GM12878 (cell line): ENCODE data around the gene ZCCHC4. TPM values are rescaled to one million over a fixed set of nuclear protein-coding genes. Genes with fewer than 3 reads are reported as not detected.

Experiments
- ATAC-seq: fragments of 200-7000 bp; cut with Tn5 transposase; 3 replicates; pipeline ENCODE4 v1.9.1; 2020; ENCODE audit warnings: mild to moderate bottlenecking, moderate library complexity
- BruUV-seq: library from RNA; stranded (reverse); fragments of 400-500 nt; replicated peaks from 2 replicates; lab custom pipeline; 2021; lab: Mats Ljungman, UMichigan
- CTCF ChIA-PET: fragments of 300-600 bp; sonication (Branson Sonifier 250); formaldehyde crosslinking; extraction: SDS; loops from one replicate; lab custom pipeline; 2021; ENCODE audit warnings: inconsistent platforms; lab: Yijun Ruan, JAX
- POLR2A ChIA-PET: fragments of 350-600 bp; formaldehyde crosslinking; extraction: SDS; loops from one replicate; lab custom pipeline; 2021; ENCODE audit warnings: inconsistent platforms; lab: Charles Lee
- RAD21 ChIA-PET: fragments of 300-600 bp; sonication (Branson Sonifier 250); formaldehyde crosslinking; loops from one replicate; lab custom pipeline; 2023; ENCODE audit warnings: antibody characterized with exemption; ENCODE audit not compliant: unreplicated experiment; lab: Charles Lee
- SMC1A ChIA-PET: fragments of 300-600 bp; sonication (Branson Sonifier 250); formaldehyde crosslinking; loops from one replicate; lab custom pipeline; 2023; ENCODE audit not compliant: unreplicated experiment, uncharacterized antibody; lab: Charles Lee
- DNase-seq: peaks from one replicate; pipeline ENCODE4 v3.0.0-alpha.2; 2011; ENCODE audit warnings: low read depth, low spot score
- FAIRE-seq: peaks from 3 replicates; lab custom pipeline; 2011; peaks lifted over from hg19 to GRCh38; lab: Jason Lieb, UNC
- H2AFZ ChIP-seq: 2 replicates; pipeline ENCODE4 v1.6.0; 2011; ENCODE audit warnings: low read depth, low read length, control low read depth; ENCODE audit not compliant: control insufficient read depth
- H3K27ac ChIP-seq: 2 replicates; pipeline ENCODE4 v1.5.1; 2011; ENCODE audit warnings: control low read depth; ENCODE audit not compliant: control insufficient read depth, insufficient read depth
- H3K27me3 ChIP-seq, 2 experiments: replicated peaks in 1 of 2; 2 replicates each; pipeline versions ENCODE4 v1.6.0 to v1.6.1; 2011; ENCODE audit warnings: low read length in 1 of 2; ENCODE audit not compliant: control insufficient read depth in 2 of 2, insufficient read depth in 2 of 2
- H3K36me3 ChIP-seq, 2 experiments: 2 replicates each; pipeline ENCODE4 v1.5.1; 2011; ENCODE audit warnings: low read length in 1 of 2; ENCODE audit not compliant: control insufficient read depth in 2 of 2, insufficient read depth in 2 of 2
- H3K4me1 ChIP-seq: 2 replicates; pipeline ENCODE4 v1.6.1; 2011; ENCODE audit warnings: mild to moderate bottlenecking, low read length, moderate library complexity, mixed read lengths; ENCODE audit not compliant: control insufficient read depth, insufficient read depth
- H3K4me2 ChIP-seq: 2 replicates; pipeline ENCODE4 v1.6.0; 2011; ENCODE audit warnings: control low read depth; ENCODE audit not compliant: control insufficient read depth, insufficient read depth
- H3K4me3 ChIP-seq: fragments of 200-600 bp; sonication (generic); 2 replicates; pipeline ENCODE4 v1.5.1; 2016
- H3K79me2 ChIP-seq: 2 replicates; pipeline ENCODE4 v1.6.0; 2011; ENCODE audit warnings: low read length; ENCODE audit not compliant: control insufficient read depth, insufficient read depth
- H3K9ac ChIP-seq: 2 replicates; pipeline ENCODE4 v1.8.0; 2011; ENCODE audit warnings: low read length, control low read depth, mixed read lengths; ENCODE audit not compliant: control insufficient read depth, insufficient read depth
- H3K9me3 ChIP-seq: replicated peaks from 3 replicates; pipeline ENCODE4 v1.5.1; 2011; ENCODE audit warnings: mild to moderate bottlenecking, low read length; ENCODE audit not compliant: control insufficient read depth, insufficient read depth
- H4K20me1 ChIP-seq: 2 replicates; pipeline ENCODE4 v1.6.0; 2011; ENCODE audit not compliant: control insufficient read depth, insufficient read depth
- FOXM1 ChIP-seq: IDR thresholded peaks from 2 replicates; pipeline ENCODE4 v1.6.1; 2012; ENCODE audit warnings: low read depth, mild to moderate bottlenecking, inconsistent platforms, low read length, moderate library complexity
- KLF5 ChIP-seq: fragments of 450-650 bp; IDR thresholded peaks from 2 replicates; pipeline ENCODE4 v1.6.1; 2014; ENCODE audit warnings: mild to moderate bottlenecking; ENCODE audit not compliant: partially characterized antibody
- MLLT1 ChIP-seq: fragments of 450-650 bp; IDR thresholded peaks from 2 replicates; pipeline ENCODE4 v1.6.1; 2016; ENCODE audit warnings: mild to moderate bottlenecking
- NBN ChIP-seq: fragments of 450-650 bp; IDR thresholded peaks from 2 replicates; pipeline ENCODE4 v1.6.1; 2016
- NFIC ChIP-seq: IDR thresholded peaks from 2 replicates; pipeline ENCODE4 v1.6.1; 2012; ENCODE audit warnings: low read depth, mild to moderate bottlenecking, inconsistent platforms, low read length, moderate library complexity
- NFYB ChIP-seq: IDR thresholded peaks from 2 replicates; pipeline ENCODE4 v1.6.1; 2011; ENCODE audit warnings: low read depth, mild to moderate bottlenecking, low read length, improper control_type of control experiment, moderate library complexity; ENCODE audit not compliant: insufficient read depth
- PAX8 ChIP-seq: fragments of 450-650 bp; IDR thresholded peaks from 2 replicates; pipeline ENCODE4 v1.6.1; 2017; ENCODE audit warnings: mild to moderate bottlenecking, moderate library complexity
- SKIL ChIP-seq: fragments of 450-650 bp; IDR thresholded peaks from 2 replicates; pipeline ENCODE4 v1.6.1; 2017; ENCODE audit warnings: mild to moderate bottlenecking, low read depth, inconsistent platforms; ENCODE audit not compliant: poor library complexity, severe bottlenecking
- SMC3 ChIP-seq: IDR thresholded peaks from 2 replicates; pipeline ENCODE4 v1.6.1; 2011; ENCODE audit warnings: low read length, improper control_type of control experiment, borderline replicate concordance
- TCF7 ChIP-seq: IDR thresholded peaks from 2 replicates; pipeline ENCODE4 v1.6.1; 2014; ENCODE audit warnings: antibody characterized with exemption, borderline replicate concordance
- ZBTB33 ChIP-seq: fragments of 450-650 bp; IDR thresholded peaks from 2 replicates; pipeline ENCODE4 v1.6.1; 2017; ENCODE audit warnings: mild to moderate bottlenecking
- WGBS: methylation state at CpG from one replicate; pipeline ENCODE4 v1.1.6; 2016; ENCODE audit warnings: low lambda C conversion rate; ENCODE audit not compliant: insufficient replicate concordance, insufficient coverage; ENCODE audit errors: missing lambda C conversion rate; 5-methylcytosine and 5-hydroxymethylcytosine counted together
- in situ Hi-C: fragments of 300-500 bp; cut with MboI; formaldehyde crosslinking; loops from 9 replicates; pipeline ENCODE4 v1.14.3; 2018; ENCODE audit warnings: mixed read lengths
- intact Hi-C: fragments of 100-400 bp; cut with micrococcal nuclease; formaldehyde crosslinking; loops from one replicate; pipeline ENCODE4 v1.14.2; 2022; ENCODE audit not compliant: unreplicated experiment
- polyA plus RNA-seq, 11 experiments: library from polyadenylated mRNA; depleted of rRNA in 4 of 11; unstranded in 6 of 11; stranded (reverse) in 5 of 11; fragments of >200 nt; fragmentation: Nextera tagmentation in 4 of 11; fragmentation: Illumina TruSeq in 1 of 11; extraction: Ambion mirVana in 4 of 11; extraction: Trizol in 1 of 11; gene quantifications; 1 replicate in 1 of 11; 2 replicates in 10 of 11; pipeline versions ENCODE4 v1.2.1 to v1.2.3, GENCODE V29; 2011 to 2016; ENCODE audit warnings: inconsistent platforms in 2 of 11, missing spikeins in 2 of 11, low read depth in 1 of 11
- total RNA-seq, 4 experiments: library from RNA; depleted of rRNA in 3 of 4; stranded (reverse); fragments of >200 nt in 3 of 4; fragmentation: Illumina TruSeq in 1 of 4; extraction: Trizol in 1 of 4; gene quantifications; 2 replicates each; pipeline versions ENCODE4 v1.2.1 to v1.2.3, GENCODE V29; 2013 to 2021

Gene ZCCHC4
- total and polyA plus RNA-seq, 10 of the 15 experiments (the other 5 are each of a cell fraction or from before 2014, with no cell fraction given): 3.2 to 17.7 (median 12.7) TPM

- no peak for TF ChIP-seq SKIL
- no peak for TF ChIP-seq ZBTB33
- no peak for TF ChIP-seq PAX8
- TF ChIP-seq KLF5: no peak
- TF ChIP-seq, all 136 proteins: peak for 0
These were observed 17.8 kb downstream of the ZCCHC4 start (continued) for GRCh38 chr4:25330335-25330734.

- H3K4me3 ChIP-seq: peak overlapping the region; percentile 63
- no peaks in the 10 kb centered on the region for H3K9me3 ChIP-seq
- DNase-seq: no peak
- ATAC-seq: peak; percentile 91
- 54% methylated on average over 12 of the region's 12 CpGs for WGBS
- peak overlapping the region; percentile 67 for H2AFZ ChIP-seq
- intact Hi-C loops: no loop called here
- no peak for TF ChIP-seq TCF7
- TF ChIP-seq FOXM1: no peak
- TF ChIP-seq NFIC: no peak
- TF ChIP-seq NBN: no peak
- TF ChIP-seq MLLT1: peak; percentile 43; the same call in 1 of the 2 replicates
- no peak for TF ChIP-seq SMC3
- 0 out of 2 replicates have a peak, but pooled peaks have one; percentile 33 for TF ChIP-seq NFYB
- H3K79me2 ChIP-seq: peaks cover 7% of the 10 kb centered on the region
- in situ Hi-C loops: no loop called here
- peak overlapping the region; percentile 80 for H3K4me2 ChIP-seq
- FAIRE-seq: peak; percentile 91
- BruUV-seq: no TSS peak
- peak overlapping the region; percentile 68 for H3K27ac ChIP-seq
- H3K27me3 ChIP-seq: no peaks in the 10 kb centered on the region
- CTCF ChIA-PET: interaction anchor here (0.7 to 3.8 kb wide), 9 partner anchors 10 to 162 kb away, joined by 3 to 22 read pairs (median 3); partner anchors contain the start of gene ZCCHC4
- H3K36me3 ChIP-seq: no peaks in the 10 kb centered on the region; a peak in 1 of 4 replicates
- POLR2A ChIA-PET: interaction anchor here (0.6 to 2.1 kb wide), 4 partner anchors 14 to 19 kb away, joined by 3 to 13 read pairs (median 4); partner anchors contain the start of gene ZCCHC4
- H3K9ac ChIP-seq: peak overlapping the region; percentile 68
- H3K4me1 ChIP-seq: peaks cover 4% of the 10 kb centered on the region
- RAD21 ChIA-PET: interaction anchor here (1.1 to 1.6 kb wide), 3 partner anchors 11 to 36 kb away, joined by 3 to 5 read pairs (median 3); partner anchors contain the start of gene ZCCHC4
- H4K20me1 ChIP-seq: no peaks in the 10 kb centered on the region
- SMC1A ChIA-PET: interaction anchor here (0.6 to 2.0 kb wide), 9 partner anchors 11 to 60 kb away, joined by 3 to 11 read pairs (median 7); partner anchors contain the start of gene ZCCHC4
These were observed 18.6 kb downstream of the ZCCHC4 start for GRCh38 chr4:25330905-25331808.
